A673 (cell line): ENCODE data around the gene ARMS2.

ENCODE experiments used
- EZH2 ChIP-seq: fragments of 200-600 bp; sonication (generic); IDR thresholded peaks from 2 replicates; pipeline ENCODE4 v1.6.1; 2017; ENCODE audit warnings: borderline replicate concordance, low read depth, mild to moderate bottlenecking, mixed read lengths, antibody characterized with exemption, low read length; ENCODE audit not compliant: poor library complexity, severe bottlenecking
- TF ChIP-seq, protein P1 (sequence below): fragments of 300-800, 200-600 bp; sonication (generic); conservative IDR thresholded peaks from 2 replicates; pipeline ENCODE4 v1.5.1; 2017; ENCODE audit warnings: low read depth, mild to moderate bottlenecking, antibody characterized with exemption, low read length, moderate library complexity, mixed read lengths

DNA sequence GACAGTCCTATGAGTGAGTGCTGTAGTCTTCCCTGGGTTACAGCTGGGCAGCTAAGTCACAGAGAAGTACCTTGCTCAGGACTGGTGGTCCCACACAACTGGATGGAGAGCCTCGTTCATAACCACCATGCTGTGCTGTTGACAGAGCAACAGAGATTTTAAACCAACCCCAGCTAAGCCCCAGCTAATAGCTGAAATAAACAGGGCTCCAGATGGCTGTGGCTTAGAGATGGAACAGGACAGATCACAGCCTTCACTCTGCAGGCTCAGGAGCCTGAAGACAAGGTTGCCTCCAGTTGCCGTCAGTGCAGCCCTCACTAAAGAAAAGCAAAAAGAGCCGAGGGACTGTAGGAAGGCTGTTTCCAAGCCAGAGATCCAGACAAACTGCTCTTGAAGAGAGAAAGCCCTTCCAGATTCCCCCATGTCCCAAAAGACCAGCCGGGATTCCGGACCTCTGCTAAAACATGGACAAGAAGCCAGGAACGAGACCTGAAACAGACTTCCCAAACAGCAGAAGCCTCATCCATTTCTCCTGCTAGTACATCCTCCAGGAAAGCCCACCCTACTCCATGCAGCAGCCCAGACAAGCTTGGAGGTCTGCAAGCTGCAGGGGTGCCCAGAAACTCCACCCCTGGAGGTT is 11.1 kb downstream of the ARMS2 start:
- TF ChIP-seq, protein P1, sequence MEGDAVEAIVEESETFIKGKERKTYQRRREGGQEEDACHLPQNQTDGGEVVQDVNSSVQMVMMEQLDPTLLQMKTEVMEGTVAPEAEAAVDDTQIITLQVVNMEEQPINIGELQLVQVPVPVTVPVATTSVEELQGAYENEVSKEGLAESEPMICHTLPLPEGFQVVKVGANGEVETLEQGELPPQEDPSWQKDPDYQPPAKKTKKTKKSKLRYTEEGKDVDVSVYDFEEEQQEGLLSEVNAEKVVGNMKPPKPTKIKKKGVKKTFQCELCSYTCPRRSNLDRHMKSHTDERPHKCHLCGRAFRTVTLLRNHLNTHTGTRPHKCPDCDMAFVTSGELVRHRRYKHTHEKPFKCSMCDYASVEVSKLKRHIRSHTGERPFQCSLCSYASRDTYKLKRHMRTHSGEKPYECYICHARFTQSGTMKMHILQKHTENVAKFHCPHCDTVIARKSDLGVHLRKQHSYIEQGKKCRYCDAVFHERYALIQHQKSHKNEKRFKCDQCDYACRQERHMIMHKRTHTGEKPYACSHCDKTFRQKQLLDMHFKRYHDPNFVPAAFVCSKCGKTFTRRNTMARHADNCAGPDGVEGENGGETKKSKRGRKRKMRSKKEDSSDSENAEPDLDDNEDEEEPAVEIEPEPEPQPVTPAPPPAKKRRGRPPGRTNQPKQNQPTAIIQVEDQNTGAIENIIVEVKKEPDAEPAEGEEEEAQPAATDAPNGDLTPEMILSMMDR: no peak
- no peak for TF ChIP-seq EZH2
